Measurements from ENCODE around the gene SRGAP2C.

DNA sequence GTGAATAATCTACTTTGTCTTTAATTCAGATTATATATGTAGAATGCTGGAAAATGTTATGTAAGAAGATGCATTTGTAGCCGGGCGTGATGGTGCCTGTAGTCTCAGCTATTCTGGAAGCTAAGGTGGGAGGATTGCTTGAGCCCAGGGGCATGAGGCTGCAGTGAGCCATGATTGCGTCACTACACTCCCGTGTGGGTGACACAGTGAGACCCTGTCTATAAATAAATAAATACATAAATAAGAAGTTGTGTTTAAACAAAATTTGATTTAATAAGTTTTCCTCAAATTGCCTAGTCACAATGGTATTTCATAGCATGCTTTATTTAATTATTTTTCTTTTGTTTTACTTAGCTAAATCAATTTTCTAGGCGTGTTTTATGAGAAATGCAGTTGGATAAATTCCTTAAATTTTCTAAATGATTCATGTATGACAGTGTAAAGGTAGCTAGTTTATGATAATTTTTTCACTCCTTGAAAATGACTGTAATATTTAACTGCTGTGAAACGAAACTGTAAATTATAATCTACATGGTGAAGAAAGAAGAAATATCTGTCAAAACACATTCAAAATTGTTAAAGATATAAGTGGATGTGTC, 232.6 kb downstream of the SRGAP2C start:
- no peak for TF ChIP-seq CTCF (IDR thresholded peaks at IDR 0.05)
- no peak for TF ChIP-seq POLR2A (IDR thresholded peaks at IDR 0.05)

Measured in right lobe of liver (tissue), 4 donors.